BLaER1 treated with 17β-estradiol and CSF1 and Interleukin-3, amounts not matched to agents 10 nM and 100 nM (cell line): ENCODE measurements around the gene SLC38A7.
"Not testable (repeated sequence)": the region's sequence is repeated elsewhere in the genome, so short reads cannot be mapped to it uniquely, and the experiment has no call there.

Experiments used
- H3K27ac ChIP-seq, 11 experiments: shearing (Covaris generic); formaldehyde crosslinking; 2 replicates each; pipeline ENCODE4 v1.8.1; 2022
- H3K27me3 ChIP-seq, 11 experiments: shearing (Covaris generic); formaldehyde crosslinking; 2 replicates each; pipeline ENCODE4 v1.8.1; 2022
- H3K36me3 ChIP-seq, 11 experiments: shearing (Covaris generic); formaldehyde crosslinking; 2 replicates each; pipeline ENCODE4 v1.8.1; 2022
- H3K4me1 ChIP-seq, 10 experiments: shearing (Covaris generic); formaldehyde crosslinking; 2 replicates each; pipeline ENCODE4 v1.8.1; 2022
- H3K4me2 ChIP-seq, 11 experiments: shearing (Covaris generic); formaldehyde crosslinking; 2 replicates each; pipeline ENCODE4 v1.8.1; 2022
- H3K4me3 ChIP-seq, 10 experiments: shearing (Covaris generic); formaldehyde crosslinking; 2 replicates each; pipeline ENCODE4 v1.8.1; 2022
- H3K9ac ChIP-seq, 11 experiments: shearing (Covaris generic); formaldehyde crosslinking; 2 replicates each; pipeline ENCODE4 v1.8.1; 2022
- H3K9me3 ChIP-seq, 11 experiments: shearing (Covaris generic); formaldehyde crosslinking; replicated peaks in 1 of 11; 2 replicates each; pipeline ENCODE4 v1.8.1; 2022
- H4K20me1 ChIP-seq, 11 experiments: shearing (Covaris generic); formaldehyde crosslinking; 2 replicates each; pipeline ENCODE4 v1.8.1; 2022
- Cebpa-rat ChIP-seq, 11 experiments: shearing (Covaris generic); IDR thresholded peaks; 2 replicates each; pipeline ENCODE4 v1.8.1; 2022

The SLC38A7 gene

GRCh38 chr16:58685084-58685449 is 497 bp upstream of the SLC38A7 start:
- Histone ChIP-seq H4K20me1 (peaks cover 0 to 32% (median 0%) of the 10 kb centered on the region in 11 experiments; a peak in 7 of 22 replicates), H3K9me3 (no peaks in the 10 kb centered on the region), H3K27me3 (no peaks in the 10 kb centered on the region), H3K4me1 (peaks cover 14 to 55% (median 20%) of the 10 kb centered on the region in 10 experiments), H3K36me3 (peaks cover 0 to 23% (median 6%) of the 10 kb centered on the region in 11 experiments; a peak in 15 of 22 replicates), H3K4me2 (peak overlapping the region; percentile 89 to 100 (median 95); a peak in 19 of 22 replicates), H3K9ac (peak overlapping the region in 1 of 11 experiments; percentile 92; a peak in 4 of 22 replicates), H3K4me3 (peak overlapping the region in 6 of 10 experiments; percentile 74 to 96 (median 88); a peak in 10 of 20 replicates), H3K27ac (peak overlapping the region in 2 of 11 experiments; percentile 93 to 97; a peak in 3 of 22 replicates)
- no peak for TF ChIP-seq Cebpa-rat (IDR thresholded peaks at IDR 0.05)

- Histone ChIP-seq H3K9ac (peak overlapping the region; percentile 83 to 95 (median 90)), H3K9me3 (no peaks in the 10 kb centered on the region), H3K27ac (peak overlapping the region; percentile 75 to 97 (median 86)), H3K4me1 (peaks cover 14 to 55% (median 20%) of the 10 kb centered on the region in 10 experiments), H3K27me3 (no peaks in the 10 kb centered on the region), H3K4me2 (peak overlapping the region; percentile 89 to 100 (median 95)), H3K4me3 (peak overlapping the region; percentile 74 to 96 (median 86)), H4K20me1 (peaks cover 0 to 43% (median 0%) of the 10 kb centered on the region in 11 experiments; a peak in 7 of 22 replicates), H3K36me3 (peaks cover 5 to 34% (median 15%) of the 10 kb centered on the region in 11 experiments; a peak in 18 of 22 replicates)
- TF ChIP-seq Cebpa-rat (IDR thresholded peaks at IDR 0.05) = no peak
Observed at GRCh38 chr16:58684001-58684353, 593 bp downstream of the SLC38A7 start.

DNA sequence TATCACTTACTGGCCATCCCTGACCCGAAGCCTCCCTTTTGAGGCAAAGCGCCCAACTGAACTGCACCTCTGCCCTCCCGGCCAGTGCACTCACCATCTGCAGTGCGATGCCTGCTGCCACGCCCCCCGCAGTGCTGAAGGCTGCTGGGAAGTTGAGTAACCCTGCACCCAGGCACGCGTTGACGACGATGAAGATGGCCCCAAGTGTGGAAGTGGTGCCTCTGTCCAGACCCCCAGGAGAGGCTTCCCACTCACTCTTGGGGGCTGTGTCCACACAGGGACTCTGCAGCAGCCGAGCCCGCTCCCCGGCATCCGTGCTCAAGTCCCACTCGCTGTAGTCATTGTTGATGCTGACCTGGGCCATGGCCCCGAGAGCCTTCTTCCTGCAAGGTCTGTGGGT is 4.8 kb downstream of the SLC38A7 start:
- H3K27me3 ChIP-seq = no peaks in the 10 kb centered on the region
- H3K9me3 ChIP-seq = no peaks in the 10 kb centered on the region

GRCh38 chr16:58678716-58679115 is 5.9 kb downstream of the SLC38A7 start:
- H3K9me3 ChIP-seq = no peaks in the 10 kb centered on the region
- peaks cover 0 to 81% (median 0%) of the 10 kb centered on the region in 11 experiments; a peak in 8 of 22 replicates for H4K20me1 ChIP-seq
- H3K4me2 ChIP-seq = no peak overlapping the region
- TF ChIP-seq Cebpa-rat (IDR thresholded peaks at IDR 0.05) = no peak
- no peaks in the 10 kb centered on the region for H3K27me3 ChIP-seq
- no peak overlapping the region for H3K27ac ChIP-seq
- H3K4me3 ChIP-seq = no peak overlapping the region
- H3K36me3 ChIP-seq = peaks cover 15 to 87% (median 57%) of the 10 kb centered on the region in 11 experiments
- H3K4me1 ChIP-seq = peaks cover 8 to 42% (median 11%) of the 10 kb centered on the region in 10 experiments
- 0 out of 22 replicates have a peak overlapping the region, but pooled peaks of 1 of the 11 experiments have one; percentile 12 for H3K9ac ChIP-seq

More for the DNA sequence above, 4.8 kb downstream of the SLC38A7 start:
- Histone ChIP-seq H3K4me1 (peaks cover 14 to 45% (median 17%) of the 10 kb centered on the region in 10 experiments), H3K4me2 (no peak overlapping the region), H3K9ac (no peak overlapping the region), H3K27ac (no peak overlapping the region), H3K4me3 (no peak overlapping the region), H4K20me1 (peaks cover 0 to 79% (median 0%) of the 10 kb centered on the region in 11 experiments; a peak in 8 of 22 replicates), H3K36me3 (peaks cover 13 to 76% (median 52%) of the 10 kb centered on the region in 11 experiments)
- TF ChIP-seq Cebpa-rat (IDR thresholded peaks at IDR 0.05) = no peak

- Histone ChIP-seq H3K27me3 (no peaks in the 10 kb centered on the region), H3K4me2 (no peak overlapping the region), H3K9me3 (no peaks in the 10 kb centered on the region), H3K4me3 (no peak overlapping the region), H3K9ac (0 out of 22 replicates have a peak overlapping the region, but pooled peaks of 1 of the 11 experiments have one; percentile 12), H3K4me1 (peaks cover 4 to 38% (median 6%) of the 10 kb centered on the region in 10 experiments), H4K20me1 (peaks cover 0 to 81% (median 0%) of the 10 kb centered on the region in 11 experiments; a peak in 8 of 22 replicates), H3K36me3 (peaks cover 15 to 91% (median 60%) of the 10 kb centered on the region in 11 experiments), H3K27ac (no peak overlapping the region)
- TF ChIP-seq Cebpa-rat (IDR thresholded peaks at IDR 0.05) = no peak
Observed at GRCh38 chr16:58678269-58678668, 6.3 kb downstream of the SLC38A7 start.

DNA sequence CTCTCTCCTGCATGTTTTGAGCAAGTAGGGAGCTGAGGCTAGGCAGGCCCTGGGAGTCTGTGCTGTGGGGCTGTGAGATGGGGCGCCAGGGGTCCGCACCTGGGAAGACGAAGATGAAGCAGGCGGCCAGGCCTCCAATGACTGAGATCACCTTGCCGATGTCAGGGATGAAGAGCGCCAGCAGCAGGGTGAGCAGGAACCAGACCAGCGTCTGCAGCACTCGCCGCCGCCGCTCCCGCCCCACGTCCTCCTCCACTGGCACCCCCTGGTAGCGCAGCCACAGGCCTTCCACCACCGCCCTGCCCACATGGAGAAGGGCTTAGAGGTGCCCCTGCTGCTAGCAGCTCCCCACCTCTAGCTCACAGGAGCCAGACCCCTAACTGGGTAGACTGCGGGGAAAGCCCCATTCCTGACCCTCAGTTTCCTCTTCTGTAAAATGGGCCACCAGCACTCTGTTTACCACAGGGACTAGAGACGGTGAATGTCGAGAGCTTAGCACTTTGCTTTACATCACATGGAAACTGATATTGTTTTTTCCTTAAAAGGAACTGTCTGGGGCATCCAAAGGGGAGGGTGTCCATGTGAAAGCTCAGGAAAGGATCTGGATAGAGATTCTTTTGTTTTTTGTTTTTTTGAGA is 13.5 kb downstream of the SLC38A7 start:
- TF ChIP-seq Cebpa-rat (IDR thresholded peaks at IDR 0.05) = no peak
- H3K27me3 ChIP-seq = no peaks in the 10 kb centered on the region
- H3K4me3 ChIP-seq = no peak overlapping the region
- H4K20me1 ChIP-seq = peaks cover 0 to 51% (median 0%) of the 10 kb centered on the region in 11 experiments; a peak in 6 of 22 replicates
- H3K4me2 ChIP-seq = no peak overlapping the region
- H3K27ac ChIP-seq = no peak overlapping the region
- no peaks in the 10 kb centered on the region for H3K4me1 ChIP-seq
- H3K9ac ChIP-seq = no peak overlapping the region
- H3K9me3 ChIP-seq = no peaks in the 10 kb centered on the region
- peaks cover 13 to 100% (median 54%) of the 10 kb centered on the region in 11 experiments; a peak in 20 of 22 replicates for H3K36me3 ChIP-seq

- H3K27me3 ChIP-seq = no peaks in the 10 kb centered on the region
- no peak overlapping the region for H3K4me2 ChIP-seq
- no peak overlapping the region for H3K27ac ChIP-seq
- no peak for TF ChIP-seq Cebpa-rat (IDR thresholded peaks at IDR 0.05)
- no peak overlapping the region for H3K4me3 ChIP-seq
- no peaks in the 10 kb centered on the region for H3K4me1 ChIP-seq
- H3K36me3 ChIP-seq = peaks cover 10 to 99% (median 46%) of the 10 kb centered on the region in 11 experiments; a peak in 19 of 22 replicates
- no peaks in the 10 kb centered on the region for H3K9me3 ChIP-seq
- peaks cover 0 to 43% (median 0%) of the 10 kb centered on the region in 11 experiments; a peak in 6 of 22 replicates for H4K20me1 ChIP-seq
- peak overlapping the region in 1 of 11 experiments; percentile 21; a peak in 1 of 22 replicates for H3K9ac ChIP-seq
Observed at GRCh38 chr16:58670177-58670576, 14.4 kb downstream of the SLC38A7 start.

DNA sequence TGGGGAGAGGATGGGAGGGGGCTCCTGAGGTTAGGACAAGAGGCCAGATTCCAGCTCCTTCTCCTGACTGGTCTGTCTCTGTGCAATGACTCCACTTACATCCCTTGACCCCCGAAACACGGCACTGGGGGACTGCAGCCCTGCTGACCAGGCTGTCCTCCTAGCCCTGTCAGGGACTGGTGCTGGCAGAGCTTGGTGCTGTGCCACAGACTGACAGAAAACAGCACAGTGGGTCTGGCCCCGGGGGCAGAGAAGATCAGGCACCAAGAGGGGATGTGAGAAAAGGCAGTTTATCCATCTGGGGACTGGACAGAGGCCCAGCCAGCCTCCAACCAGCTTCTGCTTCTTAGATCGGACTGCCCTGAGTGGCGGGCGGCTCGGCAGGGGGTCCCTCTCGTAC is 19.4 kb downstream of the SLC38A7 start:
- peaks cover 0 to 18% (median 0%) of the 10 kb centered on the region in 11 experiments; a peak in 5 of 22 replicates for H4K20me1 ChIP-seq
- peaks cover 10 to 49% (median 19%) of the 10 kb centered on the region in 11 experiments; a peak in 18 of 22 replicates for H3K36me3 ChIP-seq
- no peaks in the 10 kb centered on the region for H3K9me3 ChIP-seq
- no peak for TF ChIP-seq Cebpa-rat (IDR thresholded peaks at IDR 0.05)
- no peak overlapping the region; a peak in 1 of 22 replicates for H3K27ac ChIP-seq
- no peaks in the 10 kb centered on the region; a peak in 1 of 20 replicates for H3K4me1 ChIP-seq
- H3K4me2 ChIP-seq = no peak overlapping the region
- no peaks in the 10 kb centered on the region for H3K27me3 ChIP-seq
- H3K4me3 ChIP-seq = no peak overlapping the region
- no peak overlapping the region for H3K9ac ChIP-seq

GRCh38 chr16:58661199-58661830 is 23.3 kb downstream of the SLC38A7 start:
- no peak overlapping the region for H3K4me3 ChIP-seq
- no peaks in the 10 kb centered on the region for H3K9me3 ChIP-seq
- no peak overlapping the region for H3K9ac ChIP-seq
- H3K27ac ChIP-seq = no peak overlapping the region
- no peak overlapping the region for H3K4me2 ChIP-seq
- TF ChIP-seq Cebpa-rat (IDR thresholded peaks at IDR 0.05) = no peak
- peaks cover 0 to 10% (median under 1%) of the 10 kb centered on the region in 11 experiments; a peak in 11 of 22 replicates for H3K36me3 ChIP-seq
- no peaks in the 10 kb centered on the region; a peak in 1 of 22 replicates for H4K20me1 ChIP-seq
- no peaks in the 10 kb centered on the region for H3K27me3 ChIP-seq
- H3K4me1 ChIP-seq = no peaks in the 10 kb centered on the region; a peak in 1 of 20 replicates

GRCh38 chr16:58659911-58660310 is 24.7 kb downstream of the SLC38A7 start:
- not testable (repeated sequence) for H3K36me3 ChIP-seq, H3K4me2 ChIP-seq, H3K9me3 ChIP-seq, H3K4me3 ChIP-seq, H3K4me1 ChIP-seq, H4K20me1 ChIP-seq, H3K27me3 ChIP-seq, H3K9ac ChIP-seq, H3K27ac ChIP-seq
